GM21367 (cell line): ENCODE data around the gene DLG5.

Experiments used
- ATAC-seq: cut with Tn5 transposase; IDR thresholded peaks from one replicate; pipeline ENCODE4 v1.9.1; 2021; ENCODE audit not compliant: unreplicated experiment

The DLG5 gene

DNA sequence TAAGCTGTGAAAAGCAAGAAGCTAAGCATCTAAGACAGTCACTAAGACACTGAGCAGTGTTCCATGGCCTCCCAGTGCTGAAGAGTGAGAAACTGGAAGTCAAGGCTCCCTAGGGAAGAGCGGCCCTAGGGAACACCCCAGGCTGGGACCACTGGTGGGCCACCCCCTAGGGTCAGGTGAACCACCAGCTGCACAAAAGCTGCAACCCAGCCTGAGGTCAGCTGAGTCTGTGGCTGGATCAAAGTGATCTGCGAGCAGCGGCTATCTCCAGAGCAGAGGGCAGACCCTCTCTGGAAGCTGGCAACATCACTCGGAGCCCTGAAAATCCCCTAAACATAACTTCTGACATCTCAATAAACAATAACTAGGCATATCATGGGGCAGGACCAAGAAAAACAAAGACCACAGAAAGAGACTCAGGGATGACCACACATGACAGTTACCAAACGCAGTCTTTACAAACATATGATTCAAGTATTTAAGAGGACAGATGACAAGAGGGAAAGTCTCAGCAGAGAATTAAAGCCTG lies 125.8 kb downstream of the DLG5 start:
- ATAC-seq: no peak

DNA sequence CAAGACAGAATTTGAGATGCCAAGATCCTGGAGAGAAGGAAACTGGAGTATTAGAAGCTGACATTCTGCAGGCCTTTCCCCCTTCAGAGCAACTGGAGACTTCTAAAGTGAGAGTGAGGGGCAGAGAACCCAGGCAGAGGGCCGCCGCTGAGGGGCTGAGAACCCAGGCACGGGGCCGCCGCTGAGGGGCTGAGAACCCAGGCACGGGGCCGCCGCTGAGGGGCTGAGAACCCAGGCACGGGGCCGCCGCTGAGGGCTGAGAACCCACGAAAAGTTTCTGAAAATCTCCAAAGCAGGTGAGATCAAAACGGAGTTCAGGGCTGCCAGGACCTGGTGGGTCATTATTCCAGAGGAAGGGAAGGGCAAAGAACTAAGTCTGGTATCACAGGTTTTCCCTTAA lies 126.2 kb downstream of the DLG5 start:
- no peak for ATAC-seq

DNA sequence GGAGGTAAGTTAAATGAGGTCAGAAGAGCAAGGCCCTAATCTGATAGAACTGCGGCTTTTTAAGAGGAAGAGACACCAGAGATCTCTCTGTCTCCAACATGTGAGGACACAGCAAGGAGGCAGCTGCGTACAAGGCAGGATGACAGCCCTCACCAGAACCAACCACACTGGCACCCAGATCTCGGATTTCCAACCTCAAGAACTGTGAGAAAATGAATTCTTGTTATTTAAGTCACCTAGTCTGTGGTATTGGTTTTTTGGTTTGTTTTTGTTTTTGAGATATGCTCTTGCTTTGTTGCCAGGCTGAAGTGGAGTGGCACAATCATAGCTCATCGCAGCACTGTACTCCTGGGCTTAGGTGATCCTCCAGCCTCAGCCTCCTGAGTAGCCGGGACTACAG lies 127.2 kb downstream of the DLG5 start:
- ATAC-seq: no peak

DNA sequence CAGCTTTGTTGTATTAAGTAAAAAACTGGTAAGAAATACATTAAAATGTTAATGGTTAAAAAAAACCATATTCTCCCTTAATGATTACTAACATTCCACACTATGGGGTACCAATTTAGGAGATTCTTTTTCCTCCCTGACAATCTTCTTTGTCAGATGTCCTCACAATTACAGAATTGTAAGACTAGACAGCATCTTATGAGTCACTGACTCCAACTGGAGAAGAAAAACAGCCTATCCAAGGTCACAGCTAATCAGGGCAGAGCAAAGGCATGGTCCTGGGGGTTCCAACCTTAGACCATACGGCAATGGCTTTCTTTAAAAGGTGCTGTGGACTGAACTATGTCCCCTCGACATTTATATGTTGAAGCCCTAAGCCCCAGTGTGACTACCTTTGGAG lies 127.6 kb downstream of the DLG5 start:
- no peak for ATAC-seq

DNA sequence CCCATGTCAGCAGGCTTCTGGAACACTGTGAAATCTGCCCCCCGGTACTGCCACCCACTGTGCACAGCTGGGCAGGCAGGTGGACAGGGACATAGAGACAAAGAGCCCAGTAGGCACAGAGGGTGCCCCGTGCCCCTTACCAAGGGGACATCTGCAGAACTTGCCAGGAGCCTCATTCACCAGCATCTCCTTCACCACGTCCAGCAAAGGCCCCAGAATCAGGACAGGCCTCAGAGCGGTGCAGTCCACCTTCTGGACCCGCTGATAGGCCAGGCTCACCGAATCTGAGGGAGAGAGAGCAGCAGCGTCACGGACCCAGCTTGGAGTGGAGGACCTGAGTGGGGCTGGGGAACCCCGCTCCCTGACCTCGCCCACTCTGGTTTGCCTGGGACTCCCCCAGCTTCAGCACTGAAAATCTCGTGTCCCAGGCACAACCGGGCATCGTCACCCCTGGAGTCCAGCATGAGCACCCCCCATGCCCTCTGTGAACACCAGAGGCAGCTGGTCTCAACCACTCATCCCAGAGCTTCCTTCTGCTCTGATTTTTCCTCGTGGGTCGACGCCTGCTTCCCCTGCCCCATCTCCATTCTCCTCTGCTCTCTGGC lies 130.1 kb downstream of the DLG5 start:
- ATAC-seq: no peak

DNA sequence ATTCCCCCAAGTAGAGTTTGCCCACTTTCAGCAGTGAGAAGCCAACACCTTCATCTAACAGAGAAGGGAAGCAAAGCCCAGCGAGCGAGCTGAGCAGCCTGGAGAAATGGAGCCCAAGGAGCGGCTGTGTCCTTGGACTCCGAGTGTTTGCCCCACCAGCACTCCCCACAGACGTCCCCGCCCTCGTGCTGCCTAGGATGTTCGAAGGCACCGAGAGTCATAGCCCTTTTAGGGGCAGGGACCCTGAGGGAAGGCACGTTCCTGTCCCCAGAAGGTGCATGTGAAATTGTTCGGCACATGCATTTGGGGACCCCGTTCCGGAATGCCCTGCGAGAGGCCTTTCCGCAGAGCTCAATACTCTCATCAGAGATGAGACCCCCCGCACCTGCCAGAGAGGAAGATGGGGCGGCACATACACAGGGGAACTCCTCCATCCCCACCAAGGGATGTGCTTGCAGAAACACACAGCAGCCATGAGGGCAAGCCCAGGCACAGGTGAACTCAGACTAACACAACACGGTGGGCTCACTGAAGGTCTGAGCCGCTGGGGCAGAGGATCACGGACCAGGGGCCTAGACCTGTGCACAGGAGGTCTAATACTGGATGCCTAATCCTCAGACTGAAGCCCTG lies 131.0 kb downstream of the DLG5 start:
- no peak for ATAC-seq

DNA sequence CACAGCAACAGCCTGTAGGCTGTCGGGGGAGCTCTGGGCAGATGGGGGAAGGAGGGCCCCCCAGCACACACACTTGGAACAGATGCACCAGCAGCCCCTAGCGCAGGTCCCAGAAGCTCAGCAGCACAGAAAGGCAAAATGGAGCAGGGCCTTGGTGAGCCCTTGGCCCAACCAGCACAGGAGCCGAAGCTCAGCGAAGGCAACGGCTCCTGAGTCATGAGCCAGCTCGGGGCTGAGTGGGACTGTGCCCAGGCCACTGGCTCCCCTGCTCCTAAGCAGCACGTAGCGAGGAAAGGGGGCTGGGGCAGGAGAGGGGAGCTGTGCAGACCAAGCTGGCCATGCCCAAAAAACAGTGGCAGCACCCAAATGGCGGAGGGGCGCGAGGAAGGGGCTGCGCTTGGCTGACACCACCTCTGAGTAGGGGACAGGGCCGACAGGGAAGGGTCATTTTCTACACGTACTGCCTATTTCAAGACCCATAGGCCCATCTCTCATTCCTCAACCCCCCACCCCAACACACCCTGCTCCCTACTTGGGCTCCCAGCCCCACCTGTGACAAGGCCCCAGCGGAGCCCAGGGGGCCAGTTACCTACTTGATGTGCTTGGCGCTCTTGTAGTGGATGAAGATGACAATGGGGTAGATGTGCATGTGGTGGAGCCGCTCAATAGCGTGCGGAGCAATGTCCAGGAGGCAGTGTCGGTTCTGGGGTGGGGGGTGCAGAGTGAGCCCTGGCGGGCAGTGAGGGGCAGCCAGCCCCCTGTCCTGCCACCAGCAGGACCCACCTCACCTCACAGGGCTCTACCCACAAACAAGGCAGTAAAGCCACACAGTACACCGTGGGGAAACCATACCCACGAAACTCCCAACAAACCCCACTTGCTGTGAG lies 132.1 kb downstream of the DLG5 start:
- ATAC-seq: no peak

DNA sequence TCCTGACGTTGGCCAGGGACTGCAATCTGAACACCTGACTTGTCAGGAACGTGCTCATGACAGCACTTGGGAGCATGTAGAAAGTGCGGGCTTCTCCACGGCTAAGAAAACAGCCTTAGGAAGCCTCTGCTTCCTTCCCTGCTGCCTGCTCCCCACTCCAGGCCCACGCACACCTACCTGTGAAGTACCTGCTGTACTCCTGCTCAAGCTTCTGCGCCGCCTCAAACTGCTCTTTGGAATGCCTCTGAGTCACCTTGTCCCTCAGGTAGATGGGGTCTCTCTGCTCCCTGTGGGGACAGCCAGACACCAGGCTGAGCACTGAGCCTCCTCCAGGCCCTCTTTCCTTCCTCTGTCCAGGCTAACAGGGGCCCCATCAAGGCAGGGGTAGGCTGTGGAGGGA lies 132.7 kb downstream of the DLG5 start:
- ATAC-seq: no peak

DNA sequence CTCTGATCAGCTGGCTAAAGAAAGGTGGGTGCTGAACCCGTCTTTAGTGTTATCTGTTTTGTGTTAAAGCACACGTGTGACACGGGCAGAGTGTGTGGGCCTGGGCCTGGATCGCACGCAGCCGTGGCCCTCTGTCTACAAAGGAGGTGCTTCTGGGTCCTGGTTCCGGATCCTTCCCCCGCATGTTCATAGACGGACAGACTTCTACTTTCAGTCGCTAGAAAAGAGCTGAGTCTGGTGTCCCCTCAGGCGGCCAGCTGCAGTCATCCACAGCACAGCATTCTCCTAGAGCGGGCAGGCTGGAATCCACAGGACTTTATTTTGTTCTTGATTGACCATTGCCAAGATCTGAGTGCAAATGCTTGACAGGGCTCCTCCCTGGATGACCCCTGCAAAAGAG lies 134.4 kb downstream of the DLG5 start:
- no peak for ATAC-seq

DNA sequence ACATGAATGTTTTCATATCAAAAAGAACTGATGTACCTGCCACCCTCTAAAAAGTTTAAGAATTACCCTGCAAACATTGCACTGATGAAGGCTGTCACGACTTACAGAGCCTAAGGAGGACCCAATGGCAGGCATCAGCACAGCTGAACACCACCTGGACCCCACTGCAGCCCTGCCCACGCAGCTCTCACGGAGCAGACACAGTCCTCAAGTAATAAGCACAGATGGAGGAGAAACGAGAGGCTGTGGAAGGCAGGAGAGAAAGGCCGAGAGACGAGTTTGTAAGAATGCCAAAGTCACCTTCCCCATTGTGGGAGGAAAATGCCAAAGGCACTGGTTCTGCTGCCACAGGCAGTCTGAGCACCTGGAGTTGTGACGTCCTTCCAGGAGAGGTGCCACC lies 135.0 kb downstream of the DLG5 start:
- no peak for ATAC-seq

DNA sequence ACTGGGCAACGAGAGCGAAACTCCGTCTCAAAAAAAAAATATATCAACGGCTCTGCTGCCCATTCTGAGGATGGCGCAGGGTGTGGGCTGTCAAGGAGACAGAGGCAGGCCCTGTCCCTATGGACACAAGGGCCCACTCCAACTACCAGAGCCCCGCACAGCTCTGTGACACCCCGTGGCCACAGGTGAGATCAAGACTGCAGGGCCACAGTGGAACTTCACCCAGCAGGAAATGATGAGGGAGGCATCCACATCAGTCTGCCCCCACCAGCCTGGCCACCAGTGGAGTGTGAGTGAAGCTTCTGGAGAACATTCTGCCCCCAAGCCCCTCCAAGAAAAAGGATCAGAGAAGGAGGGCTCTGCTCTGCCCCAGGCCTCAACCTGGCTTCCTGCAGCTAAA lies 136.7 kb downstream of the DLG5 start:
- ATAC-seq: no peak

DNA sequence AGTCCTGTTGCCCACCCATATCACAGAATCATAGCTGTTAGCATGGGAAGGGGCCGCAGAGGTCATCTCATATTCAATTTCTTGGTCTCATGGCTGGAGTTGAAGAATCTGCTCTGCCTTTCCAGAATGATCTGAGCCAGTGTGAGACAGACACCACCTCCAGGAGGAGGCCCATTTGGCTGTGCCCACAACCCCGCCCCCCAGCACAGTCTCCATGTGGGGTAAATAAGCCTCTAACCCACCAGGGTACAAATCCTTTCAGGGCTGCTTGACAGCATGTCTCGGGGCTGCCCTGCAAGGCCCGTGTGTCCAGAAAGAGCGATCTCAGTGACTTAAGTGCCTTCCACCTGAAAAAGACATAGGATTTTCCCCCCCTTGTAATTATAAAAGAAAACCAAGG lies 137.5 kb downstream of the DLG5 start:
- no peak for ATAC-seq

DNA sequence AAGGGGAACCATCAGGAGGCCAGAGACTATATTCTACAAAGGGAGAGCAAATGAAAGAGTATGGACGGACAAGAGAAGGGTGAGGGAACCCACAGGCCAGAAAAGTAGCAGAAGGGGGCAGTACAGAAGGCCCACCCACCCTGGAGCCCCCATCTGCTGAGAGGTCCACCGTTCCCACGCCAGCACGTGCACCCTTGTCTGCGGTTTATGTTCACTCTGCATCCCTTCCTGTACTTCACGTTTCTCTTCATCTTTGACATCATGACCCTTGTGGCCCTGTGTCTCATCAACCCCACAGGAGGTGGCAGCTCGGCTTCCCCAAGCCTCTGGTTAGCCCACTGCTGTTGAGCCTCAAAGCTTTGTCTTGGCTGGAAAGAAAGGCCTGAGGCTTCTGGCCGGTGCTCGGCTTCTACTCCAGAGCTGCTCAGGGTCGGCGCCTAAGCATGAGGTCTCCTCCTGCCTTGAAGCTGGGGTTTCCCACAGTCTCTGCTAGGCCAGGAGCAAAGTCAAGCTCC lies 138.0 kb downstream of the DLG5 start:
- ATAC-seq: no peak

DNA sequence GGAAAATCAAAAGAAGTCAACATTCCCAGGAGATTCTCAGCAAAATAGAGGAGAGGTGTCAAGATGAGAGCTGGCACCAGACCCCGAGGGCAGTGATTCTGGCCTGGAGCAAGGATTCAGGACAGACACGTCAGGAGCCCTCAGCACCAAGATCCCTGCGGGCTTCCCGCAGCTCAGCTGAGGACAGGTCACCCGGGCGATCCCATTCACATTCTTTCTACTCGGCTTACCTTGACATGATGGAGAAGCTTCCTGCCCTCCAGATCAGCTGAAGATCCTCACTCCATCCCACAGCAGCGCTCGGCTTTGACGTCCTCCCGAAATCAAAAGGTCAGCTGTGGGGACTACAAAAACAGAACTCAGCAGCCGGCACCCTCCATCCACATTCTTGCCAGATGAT lies 139.1 kb downstream of the DLG5 start:
- ATAC-seq: no peak

DNA sequence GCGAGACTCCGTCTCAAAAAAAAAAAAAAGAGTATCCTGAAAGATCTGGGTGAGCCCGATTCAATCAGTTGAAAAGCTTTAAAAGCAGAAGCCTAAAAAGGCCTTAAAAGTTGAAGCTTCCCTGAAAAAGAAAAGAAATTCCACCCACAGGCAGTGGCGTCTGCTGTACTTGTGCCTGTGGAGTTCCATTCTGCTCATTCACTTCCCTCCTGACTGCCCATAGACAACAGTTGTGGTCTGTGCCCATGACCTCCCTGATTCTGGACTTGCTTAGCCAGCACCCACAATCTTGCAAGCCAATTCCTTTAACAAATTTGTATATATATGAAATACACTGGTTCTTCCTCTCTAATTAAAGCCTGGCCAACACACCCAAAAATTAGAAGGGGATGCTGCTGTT lies 141.7 kb downstream of the DLG5 start:
- ATAC-seq: no peak

DNA sequence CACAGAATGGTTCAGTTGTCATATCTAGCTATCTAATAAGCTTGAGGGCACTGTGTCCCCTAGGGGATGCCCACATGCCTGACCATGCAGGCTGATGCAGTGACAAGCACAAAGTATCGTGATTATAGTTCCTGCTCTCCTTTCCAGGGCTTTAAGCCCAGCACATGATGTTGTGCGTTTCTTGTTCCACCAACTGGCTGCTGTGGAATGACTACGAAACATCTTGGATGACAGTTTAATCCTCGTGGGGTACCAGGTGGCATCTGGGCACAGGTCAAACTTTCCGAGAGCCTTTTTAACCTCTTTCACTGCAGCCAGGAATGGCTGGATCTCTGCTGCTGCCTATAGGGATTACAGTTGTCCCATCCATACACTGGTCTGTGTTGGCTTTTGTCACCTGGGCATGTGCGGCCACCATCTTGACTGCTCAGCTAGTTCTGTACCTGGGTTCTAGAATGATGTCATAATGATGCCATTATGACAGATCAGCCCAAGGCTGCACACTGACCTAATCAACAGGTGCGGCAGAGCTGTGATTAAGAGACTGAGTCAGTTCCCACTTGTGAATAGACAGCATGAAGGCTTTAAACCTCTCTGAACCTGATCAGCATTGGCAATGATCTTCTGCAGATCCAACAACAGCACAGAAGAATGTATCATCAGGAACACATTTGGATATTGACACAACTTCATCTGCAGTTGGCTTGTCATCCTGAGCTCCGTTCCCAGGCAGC lies 144.1 kb downstream of the DLG5 start:
- ATAC-seq: no peak

DNA sequence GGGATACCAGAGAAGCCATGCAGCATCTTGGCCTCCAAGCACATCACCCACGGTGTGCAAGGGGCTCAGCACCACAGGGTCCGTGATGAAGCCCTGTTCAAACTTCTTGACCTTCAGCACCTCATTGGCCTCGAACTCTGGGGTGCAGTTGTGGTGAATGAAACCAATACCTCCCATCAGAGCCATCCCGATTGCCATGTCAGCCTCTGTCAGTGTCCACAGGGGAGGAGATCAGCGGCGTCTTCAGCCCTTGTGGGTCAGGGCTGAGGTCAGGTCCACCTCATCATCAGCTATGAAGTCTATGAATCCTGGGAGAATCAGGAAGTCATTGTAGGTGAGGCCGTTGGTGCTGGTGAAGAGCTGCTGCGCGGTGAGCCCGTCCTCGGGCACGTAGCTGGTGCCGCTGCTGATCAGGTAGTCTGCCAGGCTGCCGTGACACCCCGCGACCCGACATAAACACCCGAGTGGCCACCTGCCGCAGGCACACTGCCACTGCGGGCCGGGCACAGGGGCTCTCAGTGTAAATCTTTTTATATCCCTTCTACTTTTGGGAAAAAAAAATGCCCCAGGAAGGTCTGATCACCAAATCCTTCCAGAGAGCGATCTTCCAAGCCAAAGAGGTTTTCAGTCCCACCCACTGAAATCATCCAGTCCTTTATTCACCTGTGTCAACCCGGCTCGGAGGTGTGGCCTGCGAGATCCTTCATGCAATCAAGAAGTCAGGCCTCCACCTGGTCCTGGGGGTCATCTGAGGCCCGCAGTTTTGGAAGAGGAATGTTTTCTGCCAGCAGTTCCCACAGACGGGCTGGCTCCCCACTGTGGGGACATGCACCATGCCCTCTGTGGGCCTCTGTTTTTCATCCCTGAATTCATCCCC lies 144.9 kb downstream of the DLG5 start:
- ATAC-seq: no peak

DNA sequence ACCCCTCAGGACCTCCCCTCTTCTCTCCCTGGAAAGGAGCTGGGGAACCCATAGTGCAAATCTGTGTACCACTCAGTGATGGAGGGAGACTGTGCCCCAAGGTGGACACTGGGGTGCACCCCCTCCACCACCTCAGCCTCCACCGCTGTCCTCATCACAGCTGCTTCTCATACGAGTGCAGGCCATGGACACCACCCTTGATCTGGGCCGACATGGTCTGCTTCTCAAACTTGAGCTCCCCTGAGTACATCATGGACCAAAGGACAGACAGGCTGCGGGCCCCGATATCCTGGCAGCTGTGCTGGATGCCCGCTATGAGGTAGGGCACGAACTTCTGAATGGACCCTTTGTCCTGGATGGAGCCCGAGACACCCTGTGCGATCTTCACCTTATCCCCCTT lies 146.4 kb downstream of the DLG5 start:
- no peak for ATAC-seq

DNA sequence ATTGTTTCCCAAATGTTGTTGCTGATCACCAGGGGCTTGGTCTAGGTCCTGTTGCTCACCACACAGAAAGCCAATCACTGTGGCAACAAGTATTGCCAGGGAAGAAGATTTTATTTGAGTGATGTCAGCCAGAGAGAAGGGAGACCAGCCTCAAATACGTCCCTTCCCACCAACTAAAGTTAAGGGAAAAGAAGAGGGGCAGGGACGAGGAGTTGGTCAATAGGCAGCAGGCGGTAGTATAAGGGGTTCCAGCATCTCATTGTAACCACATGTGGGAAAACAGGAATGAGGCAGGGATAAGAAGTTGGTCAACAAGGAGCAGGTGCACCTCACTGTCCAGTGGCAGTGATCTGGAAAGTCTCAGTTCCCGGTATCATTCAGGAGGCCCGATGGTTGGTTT lies 150.1 kb downstream of the DLG5 start:
- no peak for ATAC-seq

DNA sequence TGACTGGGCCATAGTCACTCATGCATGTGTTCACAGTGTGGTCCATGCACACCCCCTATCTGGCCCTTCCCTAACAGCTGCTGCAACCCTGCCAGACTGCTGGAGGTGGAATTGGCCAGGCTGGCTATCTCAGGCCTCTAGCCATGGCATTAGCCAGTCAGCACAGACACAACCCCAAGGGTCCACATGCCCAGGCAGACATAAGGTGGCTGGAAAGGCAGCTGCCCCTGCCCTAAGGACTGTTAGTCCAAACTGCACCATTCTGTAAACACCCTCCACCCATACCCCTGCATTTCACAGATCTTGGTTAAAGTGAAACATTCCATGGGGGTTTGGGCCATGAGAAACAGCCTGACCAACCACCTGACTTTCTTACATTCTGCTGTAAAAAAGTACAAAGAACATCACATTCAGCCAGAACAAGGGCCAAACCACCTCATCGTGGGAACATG lies 151.6 kb downstream of the DLG5 start:
- ATAC-seq: no peak
